GM19467 (cell line): ENCODE measurements around the gene RASAL2.

Experiments
- ATAC-seq: cut with Tn5 transposase; IDR thresholded peaks from one replicate; pipeline ENCODE4 v1.9.1; 2021; ENCODE audit warnings: mild to moderate bottlenecking, moderate library complexity; ENCODE audit not compliant: unreplicated experiment

Gene RASAL2

DNA sequence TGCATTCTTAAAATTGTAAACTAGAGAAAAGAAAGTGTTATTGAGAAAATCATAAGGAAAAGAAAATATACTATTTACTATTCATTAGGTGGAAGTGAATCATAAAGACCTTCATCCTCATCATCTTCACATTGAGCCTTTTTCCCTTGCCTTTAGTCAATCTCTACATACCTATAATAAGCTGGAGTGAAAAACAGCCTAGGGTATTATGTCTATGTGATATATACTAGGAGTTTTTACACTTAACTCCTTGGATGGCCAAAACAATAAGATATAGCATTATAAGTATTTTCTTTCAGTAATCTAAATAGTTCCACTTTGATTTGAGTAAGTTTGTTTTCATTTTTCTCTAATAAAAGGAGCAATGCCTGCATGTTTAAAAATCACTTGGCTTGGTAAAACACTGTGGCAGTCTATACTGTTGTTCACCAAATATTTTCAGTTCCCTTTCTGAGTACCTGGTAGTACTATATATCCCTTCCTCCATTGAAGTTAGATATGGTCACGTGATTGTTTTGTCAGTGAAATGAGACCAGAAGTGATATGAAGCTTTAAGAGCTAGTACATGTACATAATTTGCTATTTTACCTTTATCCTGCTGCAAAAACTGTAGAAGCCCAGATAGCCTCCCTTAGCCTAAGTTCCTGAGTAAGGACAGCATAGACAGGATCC is 324.5 kb downstream of the RASAL2 start:
- ATAC-seq = peak; percentile 87

- ATAC-seq = no peak
Observed at GRCh38 chr1:178434360-178434759, 340.5 kb downstream of the RASAL2 start.

- no peak for ATAC-seq
Observed at GRCh38 chr1:178434899-178435435, 341.1 kb downstream of the RASAL2 start.

DNA sequence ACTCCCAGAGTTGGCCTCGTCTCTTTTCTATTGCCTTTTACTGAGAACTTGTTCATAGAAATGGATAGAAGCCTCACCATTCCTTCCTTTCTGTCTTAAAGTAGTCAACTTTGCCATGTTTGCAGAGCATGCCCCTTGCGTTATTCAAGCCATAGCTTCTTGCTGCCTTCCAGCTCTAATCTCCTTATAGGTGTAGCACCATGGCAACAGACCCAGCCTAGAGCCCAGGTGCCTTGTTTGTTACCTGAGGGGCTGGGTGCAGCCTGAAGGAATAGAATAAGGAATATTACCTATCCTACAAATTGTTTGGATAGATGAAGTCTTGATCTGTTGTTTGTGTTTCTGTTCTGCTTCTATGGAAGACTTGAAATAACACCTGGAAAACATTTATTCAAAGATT is 343.0 kb downstream of the RASAL2 start:
- ATAC-seq = no peak

DNA sequence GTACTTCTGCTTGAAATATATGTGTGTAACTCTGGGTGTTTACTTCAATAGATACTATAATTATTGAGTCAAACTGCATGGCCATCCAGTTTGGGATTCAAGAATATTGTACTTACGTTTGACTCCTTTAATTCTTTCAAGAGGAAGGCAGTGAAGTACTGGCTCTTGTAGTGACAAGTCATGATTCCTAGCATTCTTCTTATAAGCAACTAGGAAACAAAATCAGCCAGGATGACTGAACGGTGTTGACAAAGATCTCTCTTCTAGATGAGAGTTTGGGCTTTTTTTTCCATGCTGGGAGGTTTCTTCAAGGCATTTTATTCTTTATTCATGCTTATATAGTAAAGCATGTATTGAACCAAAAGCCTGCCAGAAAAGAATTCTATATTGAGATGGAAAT is 344.5 kb downstream of the RASAL2 start:
- ATAC-seq = no peak

- no peak for ATAC-seq
Observed at GRCh38 chr1:178442925-178443324, 349.0 kb downstream of the RASAL2 start.

- ATAC-seq = no peak
Observed at GRCh38 chr1:178450871-178451270, 357.0 kb downstream of the RASAL2 start.

DNA sequence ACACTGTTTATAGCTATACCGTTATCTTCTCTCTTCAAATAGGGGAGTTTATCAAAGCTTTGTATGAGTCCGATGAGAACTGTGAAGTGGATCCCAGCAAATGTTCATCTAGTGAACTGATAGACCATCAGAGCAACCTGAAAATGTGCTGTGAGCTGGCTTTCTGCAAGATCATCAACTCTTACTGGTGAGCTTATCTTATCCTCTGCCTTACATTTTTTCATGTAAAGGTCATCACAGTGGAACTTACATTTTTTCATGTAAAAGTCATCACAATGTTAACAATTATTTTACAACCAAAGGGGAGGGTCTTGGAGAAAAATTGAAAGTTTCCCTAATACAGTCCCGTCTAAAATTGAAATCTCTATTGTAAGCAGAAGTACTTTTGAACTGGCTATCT is 357.6 kb downstream of the RASAL2 start:
- ATAC-seq = no peak

DNA sequence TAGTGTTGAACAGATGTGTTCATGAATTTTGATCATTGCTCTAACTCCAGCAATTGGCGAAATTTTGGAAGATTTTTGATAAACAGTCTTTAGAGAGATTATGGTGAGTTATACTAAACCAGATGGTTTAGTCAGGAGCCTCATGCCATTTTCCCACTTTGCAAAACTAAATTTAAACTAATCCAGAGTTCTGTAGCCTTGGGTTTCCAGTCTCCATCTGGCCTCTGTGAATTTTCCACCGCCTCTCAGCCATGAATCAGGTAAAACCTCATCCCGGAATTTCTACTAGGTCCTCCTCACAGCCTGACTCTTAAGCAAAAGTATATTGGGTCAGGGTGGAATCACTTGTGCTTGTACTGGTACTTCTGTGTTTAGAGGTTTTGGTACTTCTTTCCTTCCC is 358.1 kb downstream of the RASAL2 start:
- no peak for ATAC-seq

GRCh38 chr1:178456472-178456871 is 362.6 kb downstream of the RASAL2 start:
- ATAC-seq = no peak

DNA sequence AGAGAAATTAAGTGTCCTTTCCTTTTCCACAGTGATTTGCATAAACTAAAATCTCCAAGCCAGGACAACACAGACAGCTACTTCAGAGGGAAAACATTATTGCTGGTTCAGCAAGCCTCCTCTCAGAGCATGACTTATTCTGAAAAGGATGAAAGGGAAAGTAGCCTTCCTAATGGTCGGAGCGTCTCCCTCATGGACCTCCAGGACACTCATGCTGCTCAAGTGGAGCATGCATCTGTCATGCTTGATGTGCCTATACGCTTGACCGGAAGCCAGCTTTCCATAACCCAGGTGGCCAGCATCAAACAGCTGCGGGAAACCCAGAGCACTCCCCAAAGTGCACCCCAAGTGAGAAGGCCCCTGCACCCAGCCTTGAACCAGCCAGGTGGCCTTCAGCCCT is 363.7 kb downstream of the RASAL2 start:
- no peak for ATAC-seq

DNA sequence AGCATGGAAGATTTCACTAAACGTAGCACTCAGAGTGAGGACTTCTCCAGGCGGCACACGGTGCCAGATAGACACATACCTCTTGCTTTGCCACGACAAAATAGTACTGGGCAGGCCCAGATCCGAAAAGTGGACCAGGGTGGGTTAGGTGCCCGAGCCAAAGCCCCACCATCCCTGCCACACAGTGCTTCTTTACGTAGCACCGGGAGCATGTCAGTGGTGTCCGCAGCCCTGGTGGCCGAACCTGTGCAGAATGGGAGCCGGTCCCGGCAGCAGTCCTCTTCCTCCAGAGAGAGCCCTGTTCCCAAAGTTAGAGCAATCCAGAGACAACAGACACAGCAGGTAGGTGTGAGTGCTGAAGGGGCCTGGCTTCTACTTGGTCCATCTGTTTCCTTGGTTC is 364.3 kb downstream of the RASAL2 start:
- ATAC-seq = no peak

DNA sequence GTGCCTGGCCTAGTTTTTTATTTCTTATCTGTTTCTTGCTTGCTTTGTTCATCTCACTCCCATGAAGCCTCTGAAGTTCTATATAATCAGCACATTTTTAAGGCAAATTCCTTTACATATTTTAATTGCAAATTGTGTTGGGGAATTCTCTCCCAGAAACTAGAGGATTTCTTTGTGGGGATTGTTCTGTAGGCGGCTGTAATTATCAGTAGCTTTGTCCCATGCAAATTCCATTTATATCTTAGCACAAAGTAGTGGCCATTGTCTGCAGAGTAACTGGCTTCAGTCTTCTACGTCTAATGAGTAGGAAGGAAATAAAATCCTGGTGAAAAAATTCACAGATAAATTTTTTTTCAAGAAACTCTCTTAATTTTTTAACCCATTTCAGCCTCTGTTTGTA is 367.2 kb downstream of the RASAL2 start:
- no peak for ATAC-seq

- no peak for ATAC-seq
Observed at GRCh38 chr1:178461701-178462100, 367.8 kb downstream of the RASAL2 start.

GRCh38 chr1:178464141-178464540 is 370.2 kb downstream of the RASAL2 start:
- no peak for ATAC-seq

DNA sequence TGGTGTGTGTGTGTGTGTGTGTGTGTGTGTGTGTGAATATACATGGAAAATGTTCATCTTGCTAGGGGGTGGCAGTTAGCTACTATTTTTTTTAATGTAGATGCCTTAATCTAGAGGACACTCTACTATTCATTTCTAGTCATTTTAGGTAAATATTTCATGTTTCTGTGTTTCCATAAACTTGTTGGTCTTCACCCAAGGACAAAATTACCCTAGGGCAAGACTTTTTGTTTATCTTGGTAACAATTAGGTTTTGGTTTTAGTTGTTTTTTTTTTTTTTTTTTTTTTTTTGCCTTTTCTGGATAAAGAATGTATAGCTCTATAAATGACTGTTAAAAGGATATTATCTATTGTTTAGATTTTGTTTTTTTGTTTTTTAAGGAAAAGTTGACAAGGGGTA is 370.7 kb downstream of the RASAL2 start:
- no peak for ATAC-seq

DNA sequence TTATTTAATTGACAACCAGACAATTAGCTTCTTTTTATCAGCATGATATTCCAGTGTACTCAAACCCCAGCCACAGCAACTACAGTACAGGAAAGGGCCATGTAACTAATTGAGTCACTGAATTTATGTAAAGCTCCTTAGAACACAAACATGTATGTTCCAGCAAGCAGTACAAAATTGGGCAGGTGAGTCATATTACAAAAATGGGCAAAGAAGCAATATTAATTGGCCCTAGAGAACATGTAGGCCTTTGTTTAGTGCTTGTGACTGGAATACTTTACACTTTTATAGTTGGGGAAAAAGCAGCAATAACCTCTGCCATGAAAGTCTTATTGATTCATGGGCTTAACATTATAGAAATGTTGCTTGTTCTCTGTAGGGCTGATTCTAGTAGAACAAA is 371.1 kb downstream of the RASAL2 start:
- no peak for ATAC-seq

GRCh38 chr1:178467837-178468236 is 373.9 kb downstream of the RASAL2 start:
- no peak for ATAC-seq

- no peak for ATAC-seq
Observed at GRCh38 chr1:178470411-178470960, 376.6 kb downstream of the RASAL2 start.

GRCh38 chr1:178472531-178472930 is 378.6 kb downstream of the RASAL2 start:
- no peak for ATAC-seq

GRCh38 chr1:178477373-178477772 is 383.5 kb downstream of the RASAL2 start:
- no peak for ATAC-seq

DNA sequence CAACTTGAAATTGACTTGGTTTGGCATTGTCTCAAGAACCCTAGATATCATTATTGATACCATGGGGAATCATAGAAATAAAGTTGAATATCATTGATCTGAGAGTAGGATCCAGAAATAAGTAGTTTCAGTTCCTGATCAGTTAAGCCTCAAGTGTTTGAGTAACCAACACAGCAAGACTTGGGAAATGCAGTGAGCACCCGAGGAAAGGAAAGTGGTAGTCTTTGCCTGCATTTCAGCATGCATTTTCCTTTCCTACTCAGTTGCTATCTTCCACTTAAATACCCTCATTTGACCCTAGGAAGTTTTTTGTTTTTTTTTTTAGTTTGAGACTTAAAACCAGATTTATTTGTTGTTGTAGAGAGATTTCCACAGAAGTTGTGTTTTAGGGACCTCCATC is 383.9 kb downstream of the RASAL2 start:
- no peak for ATAC-seq
